HG03575 (cell line): ENCODE data around the gene TBC1D22A.

Experiments
- ATAC-seq: cut with Tn5 transposase; IDR thresholded peaks from one replicate; pipeline ENCODE4 v1.9.1; 2021; ENCODE audit not compliant: unreplicated experiment, insufficient number of reproducible peaks, low FRiP score; ENCODE audit errors: extremely low read depth

The TBC1D22A gene

GRCh38 chr22:47218671-47219070 is 456.2 kb downstream of the TBC1D22A start:
- no peak for ATAC-seq

- no peak for ATAC-seq
Measured at GRCh38 chr22:47219789-47220188, 457.3 kb downstream of the TBC1D22A start.

- no peak for ATAC-seq
Measured at GRCh38 chr22:47220752-47221151, 458.3 kb downstream of the TBC1D22A start.

GRCh38 chr22:47221840-47222615 is 459.6 kb downstream of the TBC1D22A start:
- ATAC-seq = no peak
